ENCODE measurements around the gene CFAP46.
"Not testable (repeated sequence)": the region's sequence is repeated elsewhere in the genome, so short reads cannot be mapped to it uniquely, and the experiment has no call there.

Gene CFAP46

DNA sequence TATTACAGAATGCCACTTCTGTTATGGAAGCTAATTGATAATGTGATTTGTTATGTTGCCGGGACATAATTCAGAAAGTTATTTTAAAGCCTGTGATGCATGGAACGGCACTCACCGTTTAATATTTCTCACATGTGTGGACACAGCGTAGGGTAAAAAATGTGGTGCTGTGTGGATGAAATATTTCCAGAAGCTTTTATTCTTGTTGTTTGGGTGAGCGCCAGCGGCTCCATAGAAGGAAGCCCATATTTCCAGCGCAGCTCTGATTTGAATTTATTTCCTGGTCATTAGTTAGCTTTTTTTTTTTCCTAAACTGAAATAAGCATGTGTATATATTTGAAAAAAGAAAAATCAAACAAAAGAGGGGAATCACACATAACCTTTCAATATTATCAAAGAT, 136.3 kb downstream of the CFAP46 start:
- DNase-seq (ENCODE audit: low read depth), result no peak

DNA sequence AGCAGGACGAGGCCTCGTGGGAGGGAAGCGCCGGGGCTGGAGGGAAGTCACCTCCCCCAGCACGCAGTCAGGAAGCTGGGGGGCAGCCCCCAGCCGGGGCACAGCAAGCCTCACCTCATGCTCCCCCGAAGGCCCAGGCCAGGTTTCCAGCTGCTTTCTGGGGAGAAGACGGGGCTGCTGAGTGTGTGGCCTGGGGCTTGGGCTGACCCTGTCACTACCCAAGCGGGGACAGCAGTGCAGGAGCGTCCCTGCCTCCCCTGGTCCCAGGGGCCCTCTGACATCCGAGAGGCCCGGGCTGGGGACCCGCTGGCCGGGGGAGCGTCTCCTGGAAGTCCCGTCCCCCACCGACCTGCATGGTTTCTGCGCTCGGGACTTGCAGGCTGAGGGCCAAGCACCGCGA, 136.8 kb downstream of the CFAP46 start:
- no peak for DNase-seq (ENCODE audit: low read depth)

DNA sequence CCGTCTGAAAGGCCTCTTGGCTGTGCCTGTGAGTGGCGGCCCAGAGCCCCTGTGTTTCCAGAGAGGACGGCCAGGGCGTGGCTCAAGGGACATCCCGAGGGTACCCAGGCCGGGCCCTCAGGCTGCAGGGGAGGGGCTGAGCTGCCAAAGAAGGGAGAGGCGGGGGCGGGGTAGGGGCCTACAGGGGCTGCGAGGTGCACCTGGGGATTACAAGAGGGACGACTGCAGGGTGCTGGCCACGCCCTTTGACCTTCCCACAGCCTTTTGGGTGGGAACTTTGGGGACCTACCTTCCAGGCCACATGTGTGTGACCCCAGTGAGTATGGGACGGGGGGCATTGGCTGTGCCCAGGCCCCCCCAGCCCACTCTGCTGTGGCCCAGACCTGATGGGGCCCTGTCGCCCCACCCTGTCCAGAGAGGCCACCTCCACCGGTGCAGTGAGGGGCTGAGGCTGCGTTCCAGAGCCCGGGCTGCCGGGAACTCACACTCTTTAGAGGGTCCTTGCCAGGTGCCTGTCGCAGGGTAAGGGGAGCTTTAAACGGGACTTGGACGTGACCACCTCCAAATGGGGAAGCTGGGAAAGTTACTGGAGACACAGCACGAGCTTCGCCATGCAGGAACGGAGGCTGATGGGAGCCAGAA, 137.5 kb downstream of the CFAP46 start:
- DNase-seq (ENCODE audit: low read depth), result no peak

DNA sequence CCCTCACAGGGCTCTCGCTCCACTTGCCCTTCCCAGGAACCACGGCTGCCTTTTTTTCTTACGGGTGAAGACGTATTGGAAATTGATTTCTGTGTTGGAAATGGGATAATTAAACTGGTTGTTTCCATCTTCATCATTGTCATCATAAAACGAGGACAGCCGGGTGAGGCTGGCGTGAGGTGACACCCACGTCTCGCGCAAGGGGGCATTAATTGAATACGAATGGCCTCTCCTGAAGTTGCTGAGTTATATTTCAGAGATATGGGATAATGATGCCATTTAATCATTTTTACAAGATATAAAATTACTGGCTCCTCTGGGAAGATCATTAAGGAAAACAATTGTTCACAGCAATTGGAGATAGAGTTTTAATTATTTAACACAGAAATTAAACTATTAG, 138.1 kb downstream of the CFAP46 start:
- no peak for DNase-seq (ENCODE audit: low read depth)

DNA sequence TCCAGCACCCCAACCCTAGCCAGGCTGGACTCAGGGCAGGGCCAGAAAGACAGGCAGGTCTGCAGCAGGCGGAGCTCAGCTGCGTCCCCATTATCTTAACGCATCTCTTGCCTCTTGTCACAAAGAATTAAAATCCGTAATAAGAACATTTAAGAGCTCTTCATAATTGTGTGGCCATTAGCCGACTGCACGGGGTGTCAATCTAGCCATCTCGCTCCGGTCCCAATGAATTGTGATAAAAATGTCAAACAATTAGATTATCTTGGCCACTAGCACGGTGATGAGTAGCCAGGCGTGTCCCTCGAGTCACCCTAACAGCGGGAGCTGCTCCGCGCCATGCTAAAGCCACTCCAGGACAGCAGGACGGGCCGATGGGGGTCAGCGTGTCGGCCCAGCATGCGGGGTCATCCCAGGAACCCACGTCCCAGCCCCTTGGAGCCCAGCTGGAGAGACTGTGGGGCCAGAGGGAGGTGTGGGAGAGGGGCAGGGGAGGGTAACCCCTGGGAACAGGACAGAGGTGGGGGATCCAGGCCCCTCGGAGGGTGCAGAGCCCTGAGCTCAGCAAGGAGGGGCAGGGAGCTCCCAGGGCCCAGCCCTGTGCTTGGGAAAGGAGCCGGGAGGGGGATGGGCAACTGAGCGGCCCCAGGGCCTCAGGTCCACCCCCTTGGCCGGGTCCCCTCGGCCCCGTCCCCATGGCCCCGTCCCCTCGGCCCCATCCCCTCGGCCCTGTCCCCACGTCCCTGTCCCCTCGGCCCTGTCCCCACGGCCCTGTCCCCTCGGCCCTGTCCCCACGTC, 138.8 kb downstream of the CFAP46 start:
- DNase-seq (ENCODE audit: low read depth), result no peak

DNA sequence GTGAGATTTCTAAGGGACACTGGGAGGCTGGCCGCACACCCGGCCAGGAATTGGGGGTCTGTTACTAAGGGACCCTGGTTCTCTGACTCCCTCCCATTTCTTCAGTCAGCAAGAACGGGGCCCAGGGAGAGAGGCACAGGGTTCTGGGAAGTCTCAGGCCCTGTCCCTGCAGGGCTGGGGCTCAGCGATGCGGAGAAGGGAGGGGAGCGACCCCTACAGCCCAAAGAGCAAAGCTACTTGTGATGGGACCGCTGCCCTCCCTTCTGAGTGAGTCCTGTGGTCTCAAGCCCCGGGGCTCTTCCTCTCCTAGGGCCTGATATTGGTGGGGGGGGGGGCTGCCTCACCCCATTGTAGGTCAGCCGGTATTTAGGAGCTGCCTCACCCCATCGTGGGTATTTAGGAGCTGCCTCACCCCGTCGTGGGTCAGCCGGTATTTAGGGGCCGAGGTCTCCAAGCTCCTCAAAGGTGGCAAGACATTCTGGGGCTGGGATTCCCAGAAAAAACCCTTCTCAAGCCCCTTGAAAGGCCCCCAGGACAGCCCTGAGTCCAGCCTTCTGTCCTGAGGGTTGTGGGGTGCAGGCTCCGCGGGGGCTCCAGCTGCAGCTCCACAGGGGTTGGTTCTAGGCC, 139.6 kb downstream of the CFAP46 start:
- no peak for DNase-seq (ENCODE audit: low read depth)

DNA sequence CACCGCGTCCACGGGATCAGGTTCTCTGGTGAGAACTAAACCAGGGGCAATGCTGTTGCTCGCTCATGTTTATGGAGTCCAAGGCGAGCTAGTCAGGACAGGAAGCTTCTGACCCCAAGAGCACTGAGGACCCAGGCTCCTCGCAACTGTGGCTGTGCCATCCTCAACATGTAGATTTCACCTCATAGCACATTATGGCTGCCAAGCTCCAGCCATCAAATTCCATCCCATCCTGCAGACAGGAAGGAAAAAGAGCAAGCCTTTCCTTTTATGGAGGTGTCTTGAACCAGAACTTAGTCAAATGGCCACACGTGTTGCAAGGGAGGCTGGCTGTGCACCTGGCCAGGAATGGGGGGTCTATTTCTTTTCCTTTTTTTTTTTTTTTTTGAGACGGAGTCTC, 140.3 kb downstream of the CFAP46 start:
- no peak for DNase-seq (ENCODE audit: low read depth)

DNA sequence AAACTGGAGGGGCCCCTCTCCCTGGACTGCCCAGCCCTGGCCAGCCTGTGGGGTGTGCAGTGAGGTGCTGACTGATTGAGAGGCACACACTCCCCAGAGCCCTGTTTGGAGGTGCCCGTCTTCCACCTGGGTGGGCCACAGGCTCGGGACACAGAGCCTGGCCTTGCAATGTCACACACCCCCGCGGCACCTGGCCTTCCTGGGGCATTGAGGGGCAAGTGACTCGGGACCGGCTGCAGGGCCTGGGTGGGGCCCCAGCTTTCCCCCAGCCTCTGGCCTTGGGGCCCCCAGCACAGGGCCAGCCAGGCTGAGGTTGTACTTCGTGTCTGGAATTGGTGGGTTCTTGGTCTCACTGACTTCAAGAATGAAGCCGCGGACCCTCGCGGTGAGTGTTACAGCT, 142.5 kb downstream of the CFAP46 start:
- no peak for DNase-seq (ENCODE audit: low read depth)

DNA sequence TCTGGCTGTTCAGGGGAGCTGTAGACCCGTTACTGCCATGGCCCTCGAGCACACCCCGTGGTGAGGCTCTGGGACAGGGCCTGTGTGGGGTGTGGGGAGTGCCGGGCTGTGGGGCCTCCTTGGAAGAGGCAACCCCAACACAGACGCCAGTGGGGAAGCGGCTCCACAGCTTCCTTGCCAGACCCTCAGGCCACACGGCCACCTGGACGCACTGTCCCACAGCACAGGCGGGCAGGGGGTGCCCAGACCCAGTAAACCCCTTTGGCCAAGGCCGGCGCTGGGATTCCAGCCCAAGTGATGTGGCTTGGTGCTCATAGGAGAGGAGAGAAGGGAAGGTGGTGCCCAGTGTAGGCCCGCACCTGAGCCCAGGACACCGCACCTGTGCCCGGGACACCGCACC, 143.5 kb downstream of the CFAP46 start:
- no peak for DNase-seq (ENCODE audit: low read depth)

DNA sequence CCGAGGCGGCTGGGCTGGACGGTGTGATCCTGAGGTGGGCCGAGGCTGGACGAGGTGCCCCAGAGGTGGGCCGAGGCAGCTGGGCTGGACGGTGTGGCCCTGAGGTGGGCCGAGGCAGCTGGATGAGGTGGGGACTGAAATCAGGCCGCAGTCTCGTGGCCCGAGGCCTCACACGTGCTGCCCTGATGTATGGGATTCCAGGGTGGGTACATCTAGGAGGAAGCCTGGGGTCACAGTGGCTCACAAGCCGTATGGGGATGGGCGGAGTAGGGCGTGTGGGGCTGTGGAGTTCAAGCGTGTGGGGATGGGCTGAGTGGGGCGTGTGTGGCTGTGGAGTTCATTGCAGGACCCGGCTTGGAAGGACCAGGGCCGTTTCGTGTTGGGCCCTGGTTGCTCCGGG, 144.0 kb downstream of the CFAP46 start:
- DNase-seq (ENCODE audit: low read depth), result no peak

DNA sequence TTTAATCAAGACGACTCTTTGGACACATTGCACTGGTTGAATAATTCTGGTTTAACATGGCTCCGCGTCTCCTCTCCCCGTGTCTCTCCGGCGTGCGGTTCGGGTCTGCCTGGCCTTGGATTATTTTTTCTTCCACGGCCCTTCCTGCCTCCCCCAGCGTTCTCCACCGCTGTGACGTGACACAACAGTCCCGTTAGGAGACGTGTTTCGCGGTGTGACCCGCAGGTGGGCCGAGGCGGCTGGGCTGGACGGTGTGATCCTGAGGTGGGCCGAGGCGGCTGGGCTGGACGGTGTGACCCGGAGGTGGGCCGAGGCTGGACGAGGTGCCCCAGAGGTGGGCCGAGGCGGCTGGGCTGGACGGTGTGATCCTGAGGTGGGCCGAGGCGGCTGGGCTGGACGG, 144.4 kb downstream of the CFAP46 start:
- not testable (repeated sequence) for DNase-seq (ENCODE audit: low read depth)

DNA sequence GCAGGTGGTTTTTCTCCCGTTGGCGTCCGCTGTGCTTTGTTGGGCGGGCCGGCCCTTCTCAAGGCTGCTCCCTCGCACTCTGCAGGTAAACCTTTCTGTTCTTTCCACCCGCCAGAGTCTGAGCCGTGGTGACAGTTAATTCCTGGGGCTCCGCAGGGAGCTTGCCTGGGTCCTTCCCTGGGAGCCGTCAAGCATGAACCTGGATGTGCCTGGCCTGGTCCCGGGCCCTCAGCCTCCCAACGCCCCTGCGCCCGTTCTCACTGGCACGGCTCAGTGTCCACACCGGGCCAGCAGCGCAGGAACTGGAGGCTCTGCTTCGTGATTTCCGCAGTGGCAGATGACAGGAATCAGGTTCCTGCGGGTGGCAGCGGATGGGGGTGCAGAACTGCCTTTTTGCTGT, 145.5 kb downstream of the CFAP46 start:
- DNase-seq (ENCODE audit: low read depth), result no peak

DNA sequence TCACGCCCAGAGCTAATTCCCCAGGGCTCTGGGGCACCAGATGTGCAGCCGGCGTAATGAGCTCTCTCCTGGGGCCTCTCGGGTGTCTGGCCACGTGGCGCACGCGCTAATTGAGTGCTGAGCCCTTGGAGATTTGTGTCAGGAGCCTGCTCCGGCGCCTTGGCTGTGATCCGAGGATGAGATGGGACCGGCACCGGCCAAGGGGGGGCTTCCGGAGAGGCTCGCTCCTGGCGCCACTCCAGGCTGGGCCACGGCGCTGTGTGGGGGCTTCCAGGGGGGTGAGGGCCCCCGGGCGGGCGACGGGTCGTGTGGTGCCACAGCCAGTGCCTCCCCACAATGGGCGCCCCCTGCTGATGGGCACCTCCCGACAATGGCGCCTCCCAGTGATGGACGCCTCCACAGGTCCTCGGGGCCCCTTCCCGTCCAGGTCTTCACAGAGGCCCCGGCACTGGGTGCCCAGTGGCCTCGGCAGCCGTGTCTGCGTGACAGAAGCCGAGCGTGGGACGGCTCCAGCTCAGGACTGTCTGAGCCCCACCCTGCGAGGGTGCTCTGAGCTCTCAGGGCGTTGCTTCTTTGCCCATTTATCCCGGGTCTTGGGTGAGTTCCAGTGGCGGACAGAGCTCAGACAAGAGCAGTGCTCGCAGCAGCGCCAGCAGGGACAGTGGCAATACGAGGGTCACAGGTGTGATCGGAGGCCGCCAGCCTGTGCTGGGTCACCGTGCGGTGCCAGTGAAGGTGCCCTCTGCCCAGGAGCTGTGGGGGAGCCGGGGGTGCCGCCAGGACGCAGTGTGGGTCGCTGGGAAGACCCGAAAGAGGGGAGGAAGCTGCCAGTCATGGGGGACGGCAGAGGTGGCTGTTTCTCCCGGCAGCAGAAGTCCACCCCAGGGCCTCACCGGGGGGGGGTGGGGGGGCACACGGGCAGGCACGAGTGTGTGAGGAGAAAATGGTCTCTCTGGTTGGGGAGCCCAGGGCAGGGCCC, 148.2 kb downstream of the CFAP46 start:
- DNase-seq (ENCODE audit: low read depth), result no peak

DNA sequence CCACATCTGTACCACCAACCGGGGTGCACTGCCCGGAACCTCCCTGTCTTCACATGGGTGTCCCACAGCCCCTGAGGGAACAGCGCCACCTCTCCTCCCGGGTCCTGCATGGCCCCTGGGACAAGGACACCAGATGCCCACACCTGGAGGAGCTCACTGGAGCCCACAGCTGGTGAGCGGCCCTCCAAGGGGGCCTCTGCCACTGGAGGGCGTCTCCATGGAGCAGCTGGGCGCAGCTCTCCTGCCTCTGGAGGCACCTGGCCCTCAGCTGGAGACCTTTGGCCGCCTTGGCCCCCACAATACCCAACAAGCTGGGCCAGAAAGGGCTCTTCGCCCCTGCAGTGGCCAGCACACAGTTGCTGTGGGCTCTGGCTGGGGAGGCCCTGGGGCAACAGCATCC, 149.2 kb downstream of the CFAP46 start:
- DNase-seq (ENCODE audit: low read depth), result no peak

DNA sequence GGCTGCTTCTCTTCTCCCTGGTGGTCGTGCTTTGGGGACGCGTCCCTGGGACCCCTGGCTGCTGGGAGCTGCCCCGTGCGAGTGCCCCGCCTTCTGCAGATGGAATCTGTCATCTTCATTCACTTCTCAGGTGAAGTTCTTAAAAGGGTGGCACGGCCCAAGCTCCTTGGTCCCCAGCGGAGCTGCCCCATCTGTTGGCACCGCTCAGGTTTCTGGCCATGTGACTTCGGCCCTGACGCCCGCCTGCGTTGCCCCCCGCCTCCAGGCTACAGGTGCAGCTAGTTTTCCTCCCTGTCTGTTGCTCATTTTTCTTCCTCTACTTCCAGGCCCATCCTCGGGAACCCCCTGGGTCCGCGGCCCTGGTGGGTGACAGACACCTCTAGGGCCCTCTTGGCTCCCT, 149.6 kb downstream of the CFAP46 start:
- no peak for DNase-seq (ENCODE audit: low read depth)

DNA sequence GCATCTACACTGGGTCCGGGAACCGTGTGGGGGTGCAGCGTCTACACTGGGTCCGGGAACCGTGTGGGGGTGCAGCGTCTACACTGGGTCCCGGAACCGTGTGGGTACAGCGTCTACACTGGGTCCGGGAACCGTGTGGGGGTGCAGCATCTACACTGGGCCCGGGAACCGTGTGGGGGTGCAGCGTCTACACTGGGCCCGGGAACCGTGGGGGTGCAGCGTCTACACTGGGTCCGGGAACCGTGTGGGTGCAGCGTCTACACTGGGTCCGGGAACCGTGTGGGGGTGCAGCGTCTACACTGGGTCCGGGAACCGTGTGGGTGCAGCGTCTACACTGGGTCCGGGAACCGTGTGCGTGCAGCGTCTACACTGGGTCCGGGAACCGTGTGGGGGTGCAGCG, 150.3 kb downstream of the CFAP46 start:
- not testable (repeated sequence) for DNase-seq (ENCODE audit: low read depth)

DNA sequence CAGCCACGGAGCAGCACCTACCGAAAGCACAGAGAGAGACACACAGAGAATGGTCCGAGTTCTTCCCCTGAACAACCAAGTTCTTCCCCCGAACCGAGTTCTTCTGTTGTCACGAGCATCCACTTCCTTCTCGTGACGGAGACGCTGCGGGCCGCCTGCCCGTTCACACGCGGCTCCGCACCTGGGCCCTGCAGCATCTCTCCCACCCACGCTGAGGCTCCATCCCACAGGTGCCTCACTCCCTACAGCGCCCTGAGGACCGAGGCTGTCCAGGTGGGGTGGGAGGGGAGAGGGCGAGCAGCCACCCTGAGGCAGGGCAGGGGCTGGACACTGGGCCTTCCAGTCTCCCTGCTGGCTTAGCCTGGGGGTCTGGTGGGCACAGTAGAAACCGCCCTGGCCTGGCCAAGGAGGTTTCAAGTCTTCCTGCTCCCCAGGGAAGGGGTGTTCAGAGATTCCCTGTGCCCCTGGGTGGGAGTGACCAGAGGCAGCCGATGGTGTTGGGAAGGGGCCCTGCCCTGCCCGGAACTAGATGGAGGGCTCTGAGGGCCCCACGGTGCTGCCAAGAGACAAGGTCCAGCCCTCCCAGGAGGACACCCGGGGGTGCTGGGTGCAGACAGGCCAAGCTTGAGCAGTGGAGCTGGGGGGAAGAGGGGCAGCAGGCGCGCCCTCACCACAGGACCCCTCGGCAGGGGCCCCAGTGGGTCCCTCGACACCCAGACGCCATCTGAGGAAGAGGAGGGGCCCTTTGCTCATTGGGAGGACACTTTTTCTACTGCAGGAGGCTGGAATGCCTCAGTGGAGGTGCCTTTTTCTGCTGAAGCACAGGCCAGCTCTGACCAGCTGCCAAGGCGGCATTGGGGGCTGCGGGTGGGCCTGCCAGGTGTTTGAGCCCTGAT, 151.2 kb downstream of the CFAP46 start:
- no peak for DNase-seq (ENCODE audit: low read depth)

DNA sequence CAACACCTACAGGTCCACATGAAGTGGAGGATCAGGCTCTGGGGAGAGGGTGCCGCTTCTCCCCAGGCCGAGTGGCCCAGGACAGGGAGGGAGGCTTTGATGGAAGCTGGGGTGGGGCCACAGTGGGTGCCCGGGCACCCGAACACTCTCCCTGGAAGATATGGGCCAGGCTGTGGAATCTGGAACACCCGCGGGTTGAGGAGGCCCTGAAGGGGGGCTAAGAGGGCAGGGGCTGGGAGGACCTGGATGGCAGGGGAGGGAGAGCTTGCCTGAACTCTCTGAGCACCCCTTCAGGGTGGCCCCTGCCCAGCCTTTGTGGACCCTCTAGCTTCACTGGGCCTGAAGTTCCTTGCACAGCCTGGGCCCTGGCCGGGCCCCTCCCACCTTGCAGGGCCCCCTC, 151.9 kb downstream of the CFAP46 start:
- no peak for DNase-seq (ENCODE audit: low read depth)

DNA sequence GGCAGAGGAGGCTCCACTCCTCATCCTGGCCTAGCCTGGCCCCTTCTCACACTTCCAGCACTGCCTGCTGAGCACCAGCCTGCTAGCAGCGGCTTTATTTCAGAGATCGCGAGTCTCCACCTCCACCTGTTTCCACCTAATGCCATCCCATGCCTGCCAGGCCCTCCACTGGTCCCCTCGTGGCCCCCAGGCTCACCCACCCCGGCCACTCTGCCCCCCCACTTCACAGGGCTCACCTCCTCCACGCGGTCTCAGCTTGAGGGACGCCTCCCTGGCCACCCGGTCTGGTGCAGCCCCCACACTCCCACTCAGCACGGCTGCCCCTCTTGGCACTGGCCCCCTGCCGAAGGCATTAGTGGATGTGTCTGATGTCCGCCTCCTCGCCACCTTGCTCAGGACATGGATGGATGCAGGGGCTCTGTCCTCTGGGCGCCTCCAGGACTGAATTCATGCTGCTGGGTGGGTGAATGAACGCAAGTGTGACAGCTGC, 152.7 kb downstream of the CFAP46 start:
- no peak for DNase-seq (ENCODE audit: low read depth)

DNA sequence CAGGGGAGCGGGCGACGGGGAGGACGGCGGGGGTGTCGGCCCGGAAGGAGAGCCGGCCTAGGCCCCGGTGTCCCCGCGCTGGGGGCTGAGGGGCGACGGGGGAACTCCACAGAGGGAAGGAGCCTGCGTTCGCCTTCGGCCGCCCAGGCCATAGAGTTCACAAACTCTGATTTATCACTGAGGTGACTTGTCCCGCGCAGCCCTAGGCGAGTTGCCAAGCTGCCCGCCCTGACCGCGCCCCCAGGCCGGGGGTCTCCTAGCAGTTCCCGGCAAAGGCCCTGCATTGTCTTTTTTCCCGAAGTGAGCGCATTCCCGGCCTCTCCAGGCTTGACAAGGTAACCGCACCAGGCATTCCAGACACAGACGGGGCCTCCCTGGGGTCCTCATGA, 153.5 kb downstream of the CFAP46 start:
- DNase-seq (ENCODE audit: low read depth), result no peak

All from T-helper 22 cell (primary cell).